Forelimb muscle (tissue), 1 donor: ENCODE measurements around the gene FHAD1. TPM values are rescaled to one million over a fixed set of nuclear protein-coding genes. Genes with fewer than 3 reads are reported as not detected.
A peak's percentile ranks its signal among the peaks of the same experiment; 100 is the strongest.

Experiments
- DNase-seq: peaks from one replicate; pipeline ENCODE4 v3.0.0-alpha.2; 2013; ENCODE audit warnings: low read depth
- polyA plus RNA-seq: library from polyadenylated mRNA; unstranded; fragments of 120-200 nt; gene quantifications from one replicate; pipeline ENCODE4 v1.2.1, GENCODE V29; 2013; ENCODE audit not compliant: insufficient read length

Gene FHAD1
- polyA plus RNA-seq: 1.9 TPM

DNA sequence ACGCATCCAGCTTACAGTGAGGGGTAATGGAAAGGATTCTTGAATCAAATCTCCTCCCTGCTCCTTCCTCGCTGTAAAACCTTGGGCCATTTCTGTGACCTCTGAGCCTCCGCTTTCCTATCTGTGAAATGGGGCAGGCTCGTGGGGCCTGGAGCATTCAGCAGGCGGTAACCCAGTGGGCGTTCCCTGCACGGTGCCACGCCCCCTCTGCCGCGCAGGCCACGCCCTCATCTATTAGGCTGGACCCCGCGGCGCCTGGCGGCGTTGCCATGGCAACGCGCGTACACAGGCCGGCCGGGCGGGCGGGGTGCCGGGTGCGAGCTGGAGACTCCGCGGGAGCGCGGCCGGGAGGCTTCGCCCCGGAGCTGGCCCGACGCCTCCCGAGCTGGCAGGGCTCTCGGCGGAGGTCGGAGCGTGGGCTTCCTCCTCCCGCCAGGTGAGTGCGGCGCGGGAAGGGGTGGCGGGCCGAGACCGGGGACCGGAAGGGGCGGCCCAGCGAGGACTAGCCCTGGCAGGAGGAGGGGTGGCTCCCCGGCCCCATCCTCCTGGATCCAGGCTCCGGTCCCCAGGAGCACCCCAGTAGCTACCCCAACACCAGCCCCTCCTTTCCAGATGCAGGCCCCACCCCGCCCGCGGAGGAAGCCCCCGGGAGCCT, at the start of gene FHAD1:
FHAD1 (plus strand) TSS at position 264 of the 655 bp plus-strand sequence. CDS start 4,562 bp downstream, outside the sequence.
- no peak for DNase-seq

DNA sequence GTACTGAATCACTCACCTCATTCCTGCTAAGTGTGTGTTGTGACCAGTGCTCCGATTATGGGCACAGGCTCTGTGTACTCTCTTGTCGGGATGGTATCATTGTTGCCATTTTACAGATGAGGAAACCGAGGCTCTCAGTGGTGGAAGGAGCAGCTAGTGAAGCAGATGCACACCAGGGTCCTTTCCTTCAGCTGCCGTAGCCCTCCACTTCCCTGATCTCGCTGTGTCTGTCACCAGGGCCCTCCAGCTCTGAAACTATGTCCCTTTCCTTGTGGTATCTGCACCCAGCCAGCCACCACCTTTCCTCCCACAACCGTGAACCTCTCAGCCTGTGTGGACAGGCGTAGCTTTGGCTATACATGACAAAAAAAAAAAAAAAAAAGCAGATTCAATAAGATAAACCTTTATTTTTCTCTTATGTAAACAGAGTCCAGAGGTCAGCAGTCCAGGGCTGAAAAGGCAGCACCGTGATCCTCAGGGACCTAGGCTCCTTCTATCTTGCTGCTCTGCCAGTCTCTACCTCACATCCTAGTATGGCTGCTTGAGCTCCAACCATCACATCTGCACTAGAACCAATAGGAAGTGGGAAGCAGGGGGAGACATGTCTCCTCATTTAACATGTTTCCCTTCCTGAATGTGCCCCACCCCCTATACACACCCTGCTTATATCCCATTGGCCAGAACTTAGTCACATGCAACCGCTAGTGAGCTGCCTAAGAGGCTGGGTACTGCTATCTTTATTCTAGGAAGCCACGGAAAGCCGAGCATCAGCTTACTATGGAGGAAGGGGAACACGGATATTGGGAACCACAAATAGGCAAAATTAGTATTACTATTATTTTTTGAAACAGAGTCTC, 49.2 kb upstream of the FHAD1 start:
- DNase-seq: no peak

DNA sequence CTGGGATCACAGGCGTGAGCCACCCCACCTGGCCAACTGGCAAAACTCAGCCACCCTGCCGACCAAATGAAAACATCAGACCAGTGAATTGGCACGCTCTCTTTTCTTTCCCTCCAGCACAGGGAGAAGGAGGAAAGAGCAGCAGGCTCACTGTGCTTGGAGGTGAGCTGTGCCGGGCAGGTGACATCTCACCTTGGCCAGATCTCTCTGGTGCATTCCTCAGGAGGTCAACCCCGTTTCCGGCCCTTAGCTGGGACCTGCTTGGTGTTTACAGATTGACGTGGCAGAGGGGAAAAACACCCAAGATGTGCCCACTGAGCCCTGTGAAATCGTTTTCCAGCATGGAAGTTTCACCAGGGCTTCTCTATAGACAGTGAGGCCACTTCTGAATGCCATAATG, 48.3 kb upstream of the FHAD1 start:
- DNase-seq: no peak

DNA sequence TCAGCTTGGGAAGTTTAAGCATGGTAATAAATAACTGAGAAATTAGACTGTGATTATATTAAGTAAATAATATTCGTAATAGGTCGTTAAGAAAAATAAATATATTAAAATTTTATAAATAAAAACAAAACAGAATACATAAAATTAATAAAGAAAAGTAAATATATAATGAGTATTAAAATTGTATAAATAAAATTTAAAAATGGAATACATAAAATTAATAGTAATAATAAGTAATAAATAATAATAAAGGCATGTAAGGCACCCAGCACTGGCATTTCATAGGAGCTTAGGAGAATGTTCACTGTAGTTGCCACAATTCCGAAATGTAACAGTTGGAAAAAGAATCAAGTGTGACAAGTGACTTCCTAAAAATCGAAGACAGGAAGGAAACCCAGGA, 45.8 kb upstream of the FHAD1 start:
- DNase-seq: no peak

DNA sequence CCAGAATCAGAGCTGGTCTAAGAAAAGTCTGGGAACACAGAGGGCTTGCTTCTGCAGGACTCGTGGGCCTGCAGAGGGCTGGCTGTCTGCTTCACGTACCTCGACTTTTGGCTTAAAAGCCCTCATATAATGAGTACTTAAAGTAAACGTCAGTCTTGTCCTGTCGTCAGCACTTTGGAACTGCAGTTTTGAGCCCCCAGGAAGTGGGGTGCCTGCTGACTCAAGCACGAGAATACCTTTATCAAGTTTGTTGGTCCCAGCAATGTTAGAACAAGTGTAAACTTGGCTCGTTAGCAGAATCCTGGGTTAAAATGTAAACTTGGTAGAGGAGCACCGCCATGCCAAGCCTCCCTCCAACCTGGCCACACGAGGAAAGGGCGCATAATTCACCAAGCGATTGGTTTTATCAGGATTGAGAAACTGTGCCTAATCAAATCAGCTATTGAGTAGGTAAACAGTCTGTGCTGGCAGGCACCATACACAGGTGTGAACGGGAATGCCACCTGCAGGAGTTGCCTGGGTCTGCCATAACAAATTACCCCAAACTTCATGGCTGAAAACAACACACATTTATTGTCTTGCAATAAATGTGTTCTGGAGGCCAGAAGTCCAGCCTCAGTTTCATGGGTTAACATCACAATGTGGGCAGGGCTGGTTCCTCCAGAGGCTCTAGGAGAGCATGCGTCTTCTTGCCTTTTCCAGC, 45.0 kb upstream of the FHAD1 start:
- no peak for DNase-seq

DNA sequence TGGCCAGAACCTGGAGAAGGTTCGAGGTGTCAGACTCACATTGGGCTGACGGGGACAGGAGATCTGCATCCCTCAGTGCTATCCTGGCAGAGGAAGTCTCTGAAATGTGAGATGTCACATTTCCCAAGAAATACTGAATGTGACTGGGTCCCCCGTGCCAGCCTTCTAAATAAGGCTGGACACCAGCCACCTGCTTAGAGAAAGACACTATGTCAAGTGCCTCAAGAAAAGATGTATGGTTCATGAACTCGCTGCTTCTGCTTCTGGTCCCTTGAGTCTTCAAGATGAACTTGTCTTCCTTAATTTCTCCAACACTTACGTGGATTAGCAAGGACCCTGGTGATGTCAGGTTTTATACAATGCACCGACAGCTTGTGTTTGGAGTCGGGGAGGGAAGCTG, 42.1 kb upstream of the FHAD1 start:
- no peak for DNase-seq

DNA sequence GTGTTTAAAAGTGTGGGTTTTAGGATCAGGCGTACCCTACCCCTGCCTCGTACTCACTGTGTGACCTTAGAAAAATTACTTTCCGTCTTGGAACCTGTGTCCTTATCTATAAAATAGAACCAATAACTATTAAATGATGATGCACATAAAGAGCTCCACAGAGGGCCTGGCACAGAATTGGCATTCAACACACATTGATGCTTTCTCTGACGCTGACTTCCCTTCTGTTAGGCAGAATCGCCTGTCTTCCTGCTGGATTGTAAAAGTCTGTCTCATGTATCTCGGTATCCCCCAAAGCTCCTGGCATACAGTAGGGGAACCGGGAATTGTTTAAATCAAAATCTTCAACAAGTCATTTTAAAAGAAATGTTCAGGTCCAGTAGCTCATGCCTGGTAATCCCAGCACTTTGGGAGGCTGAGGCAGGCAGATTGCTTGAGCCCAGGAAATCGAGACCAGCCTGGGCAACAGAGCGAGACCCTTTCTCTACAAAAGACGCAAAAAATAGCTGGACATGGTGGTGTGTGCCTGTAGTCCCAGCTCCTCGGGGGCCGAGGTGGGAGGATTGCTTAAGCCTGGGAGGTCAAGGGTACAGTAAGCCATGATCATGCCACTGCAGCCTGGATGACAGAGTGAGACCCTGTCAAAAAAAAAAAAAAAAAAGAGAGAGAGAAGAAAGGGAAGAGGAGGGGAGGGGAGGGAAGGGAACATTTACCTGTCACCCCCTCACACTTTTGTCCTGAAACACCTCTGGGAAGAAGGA, 41.3 kb upstream of the FHAD1 start:
- DNase-seq: no peak

DNA sequence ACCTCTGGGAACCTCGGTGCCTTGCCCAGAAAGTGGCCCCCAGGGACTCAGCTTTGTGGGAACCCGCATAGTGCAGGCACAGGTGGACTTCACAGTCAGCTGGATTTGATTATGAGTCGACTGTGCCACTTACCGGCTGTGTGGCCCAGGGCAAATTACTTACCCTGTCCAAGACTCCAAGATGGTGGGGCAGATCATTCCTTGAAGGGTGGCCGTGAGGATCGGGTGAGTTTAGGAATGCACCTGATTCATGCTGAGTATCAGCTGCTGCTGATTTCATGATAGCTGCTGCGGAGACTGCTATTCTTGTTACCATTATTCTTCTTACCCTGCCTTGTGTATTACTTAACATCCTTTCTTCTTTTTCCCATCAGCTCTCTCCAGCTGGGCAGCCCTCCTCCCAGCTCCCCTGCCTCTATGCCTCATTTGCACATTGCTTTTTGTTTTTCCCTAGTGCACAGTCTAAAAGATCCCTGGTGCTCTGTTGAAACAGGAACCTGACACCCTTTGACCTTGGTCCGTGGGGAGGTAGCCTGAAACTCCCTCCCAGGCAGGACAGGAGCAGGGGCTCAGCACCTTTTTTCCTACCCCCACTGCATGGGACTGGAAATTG, 40.5 kb upstream of the FHAD1 start:
- no peak for DNase-seq

DNA sequence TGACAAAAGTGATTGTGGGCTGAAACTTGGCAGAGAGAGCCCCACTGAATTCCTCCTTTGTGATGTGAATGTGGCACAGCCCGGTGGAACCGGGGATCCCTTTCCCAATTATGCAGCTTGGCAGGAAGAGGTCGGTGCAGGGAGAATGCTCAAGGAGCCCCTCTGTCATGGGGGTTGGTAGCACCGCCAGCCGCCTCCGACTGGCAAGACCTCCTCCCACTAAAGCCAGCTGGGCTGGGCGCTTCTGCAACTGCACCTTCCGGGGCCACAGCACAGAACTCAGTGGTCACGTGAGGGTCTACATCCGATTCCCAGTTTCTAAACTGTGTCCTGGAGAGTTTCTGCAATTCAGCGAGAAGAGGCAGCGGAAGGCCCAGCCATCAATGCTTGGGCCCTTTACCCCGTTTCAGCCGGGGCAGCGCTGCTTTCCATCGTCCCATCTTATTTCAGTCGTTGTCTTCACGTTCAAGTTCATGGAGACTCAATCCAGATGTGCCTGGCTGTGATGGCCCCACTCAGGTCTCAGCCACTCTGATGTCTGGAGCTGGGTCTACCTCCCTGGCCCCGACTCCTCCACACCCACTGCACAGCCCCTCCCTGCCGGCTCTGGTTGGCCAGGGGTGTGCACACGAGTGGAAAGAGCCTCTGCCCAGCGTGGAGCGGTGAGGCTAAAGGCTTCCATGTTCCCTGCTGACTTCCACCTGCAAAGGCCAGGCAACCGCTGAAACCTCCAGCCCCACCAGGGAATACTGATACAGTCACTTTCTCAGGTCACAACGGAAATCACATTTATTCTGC, 39.8 kb upstream of the FHAD1 start:
- DNase-seq: no peak

DNA sequence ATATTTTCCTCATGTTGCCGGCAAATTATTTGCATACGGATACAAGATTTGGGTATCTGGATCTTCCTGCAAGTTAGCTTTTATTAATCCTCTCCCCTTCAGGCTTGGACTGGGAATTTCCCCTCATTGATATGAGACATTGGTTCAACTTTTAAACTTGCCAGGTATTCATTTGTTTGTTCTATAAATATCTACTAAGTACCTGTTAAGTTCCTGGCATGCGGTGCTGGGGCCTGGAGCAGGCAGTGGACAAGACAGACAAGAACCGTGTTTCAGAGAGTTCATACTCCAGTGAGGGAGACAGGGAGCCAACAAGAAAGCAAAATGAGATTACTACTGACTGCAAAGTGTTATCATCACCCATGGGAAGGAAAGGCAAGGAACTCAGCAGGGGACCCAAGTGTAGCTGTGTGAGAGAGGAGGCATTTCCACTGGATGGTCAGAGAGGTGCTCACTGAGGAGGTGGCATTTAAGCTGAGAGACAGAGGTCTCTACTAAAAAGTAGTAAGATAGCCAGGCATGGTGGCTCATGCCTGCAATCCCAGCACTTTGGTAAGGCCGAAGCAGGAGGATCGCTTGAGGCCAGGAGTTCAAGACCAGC, 39.1 kb upstream of the FHAD1 start:
- no peak for DNase-seq

DNA sequence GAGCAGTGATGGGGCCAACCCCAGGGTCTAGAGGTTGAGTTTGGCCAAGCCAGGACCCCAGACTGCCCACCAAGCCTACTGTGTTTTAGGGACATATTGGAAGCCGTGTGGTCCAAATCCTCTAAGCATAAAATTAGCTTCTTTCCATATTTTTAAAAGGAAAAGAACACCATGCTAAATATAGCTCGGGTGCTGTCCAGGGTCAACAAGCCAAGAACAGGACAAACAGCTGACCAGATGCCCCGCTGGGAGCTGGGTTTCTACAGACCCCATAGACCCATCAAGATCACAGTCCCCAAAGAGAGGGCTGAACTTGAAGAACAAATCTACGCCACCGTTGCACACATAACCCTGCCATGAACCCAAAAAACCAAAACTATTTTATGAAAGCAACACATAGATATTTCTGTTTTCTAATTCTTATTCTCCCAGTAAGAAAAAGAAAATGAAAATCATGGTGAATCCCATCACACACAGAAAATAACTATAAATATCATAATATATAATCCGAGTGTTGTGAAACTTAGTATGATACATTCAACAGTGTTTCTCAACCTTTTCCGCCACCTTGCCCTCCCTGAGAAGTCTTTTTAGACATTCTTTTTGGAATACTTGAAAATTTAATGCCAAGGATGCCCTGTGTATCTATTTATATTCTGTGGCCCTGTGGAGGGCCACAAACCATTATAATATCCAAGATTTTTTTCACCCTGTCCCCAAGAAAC, 36.2 kb upstream of the FHAD1 start:
- no peak for DNase-seq

DNA sequence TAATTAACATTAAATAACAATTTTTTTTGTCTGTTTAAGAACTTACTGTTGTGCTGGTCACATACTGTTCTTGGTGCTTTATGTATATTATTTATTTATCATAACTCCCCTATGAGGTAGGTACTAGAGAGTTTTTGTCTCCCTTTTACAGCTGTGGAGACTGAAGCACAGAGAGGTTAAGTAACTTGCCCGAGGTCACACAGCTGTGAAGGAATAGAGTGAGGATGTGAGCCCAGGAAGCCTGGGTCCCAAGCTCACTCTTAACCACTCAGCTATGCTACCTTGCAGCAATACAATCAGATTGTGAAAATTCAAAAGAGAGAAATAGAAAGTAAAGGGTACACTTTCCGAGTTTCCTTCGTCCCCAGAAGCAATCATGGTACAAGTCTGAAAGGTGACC, 35.6 kb upstream of the FHAD1 start:
- DNase-seq: no peak

DNA sequence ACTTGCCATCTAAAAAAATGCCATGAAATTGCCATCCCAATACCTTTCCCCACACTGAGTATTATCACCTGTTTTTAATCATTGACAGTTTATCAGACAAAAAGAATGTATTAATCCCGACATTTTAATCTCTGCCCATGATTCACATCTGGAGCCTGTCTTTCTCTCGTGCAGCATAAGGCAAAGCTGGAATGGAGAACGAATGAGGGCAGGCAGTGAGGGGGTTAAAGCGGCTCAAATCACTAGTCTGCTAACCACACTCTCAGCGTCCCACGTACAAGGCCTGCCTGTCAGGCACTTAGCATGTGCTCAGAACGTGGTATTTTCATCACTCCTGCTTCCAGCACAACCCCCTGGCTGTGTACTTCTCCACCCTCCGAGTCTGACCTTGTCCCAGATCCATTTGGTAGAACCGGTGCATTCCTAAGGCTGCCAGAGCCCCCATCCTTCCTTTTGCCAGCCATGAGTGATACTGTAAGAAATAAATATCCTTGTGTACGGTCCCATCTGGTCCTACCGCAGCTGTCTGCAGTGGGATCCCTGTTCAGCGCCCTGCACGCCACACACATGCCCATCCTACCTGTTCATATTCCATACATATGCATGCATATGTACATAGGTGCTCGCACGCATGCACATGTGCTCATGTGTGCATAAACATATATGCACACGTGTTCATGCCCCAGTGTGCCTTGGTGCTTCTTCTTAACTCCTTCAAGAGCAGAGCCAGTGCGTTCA, 34.6 kb upstream of the FHAD1 start:
- DNase-seq: no peak

DNA sequence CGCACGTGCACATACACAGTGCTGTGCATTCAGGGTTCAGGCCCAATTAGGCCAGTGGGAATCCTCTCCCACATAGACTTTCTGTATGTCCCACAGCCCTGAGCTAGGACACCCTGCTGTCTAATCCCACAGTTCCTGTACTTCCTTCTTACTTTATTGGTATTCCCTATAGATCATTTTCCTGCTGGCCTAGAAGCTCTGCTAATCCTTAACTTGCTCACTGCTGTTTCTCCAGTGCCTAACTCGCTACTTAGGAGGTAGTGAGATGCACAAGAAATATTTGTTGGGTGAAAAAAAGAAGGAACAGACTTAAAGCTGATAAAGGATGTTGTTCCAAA, 34.1 kb upstream of the FHAD1 start:
- no peak for DNase-seq

DNA sequence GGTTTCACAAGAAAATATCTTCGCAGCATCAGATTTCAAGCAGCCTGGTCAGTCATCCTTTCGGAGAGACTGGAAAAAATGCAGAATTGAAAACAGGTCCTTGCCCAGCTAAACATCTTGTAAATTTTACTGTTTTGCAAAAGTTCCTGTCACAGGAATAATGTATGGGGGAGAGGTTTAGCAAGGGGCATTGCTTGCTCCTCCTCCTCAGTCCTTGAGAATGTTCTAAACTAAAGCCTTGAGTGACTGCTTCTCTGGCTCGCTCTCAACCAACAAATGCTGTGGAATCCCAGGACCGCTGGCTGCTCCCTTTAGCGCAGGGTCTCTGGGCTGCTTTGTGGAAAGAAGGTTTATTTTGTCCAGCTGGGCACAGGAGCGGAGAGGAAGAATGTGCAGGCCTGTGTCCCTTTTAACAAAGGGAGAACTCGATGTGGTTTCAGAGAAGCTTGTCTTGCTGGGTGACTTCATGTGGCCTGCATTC, 33.6 kb upstream of the FHAD1 start:
- DNase-seq: no peak

DNA sequence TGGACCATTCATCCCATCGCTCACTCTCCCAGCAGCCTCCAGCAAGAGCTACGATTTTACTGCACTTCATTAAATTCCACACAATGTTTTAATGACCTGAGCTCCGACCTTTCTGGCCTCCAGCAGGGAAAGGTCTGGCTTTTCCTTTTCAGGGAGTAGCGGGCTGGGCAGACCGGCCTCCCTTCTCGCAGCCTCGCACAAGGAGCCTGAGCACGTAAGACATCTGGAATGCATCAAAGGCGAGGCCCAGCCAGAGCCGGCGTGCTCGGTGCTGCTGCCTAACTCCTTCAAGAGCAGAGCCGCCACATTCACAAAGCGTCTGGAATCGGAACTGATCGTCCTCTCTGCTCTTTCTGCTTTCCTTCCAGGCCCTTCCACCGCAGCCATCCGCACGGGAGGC, 32.5 kb upstream of the FHAD1 start:
- DNase-seq: peak; percentile 62

DNA sequence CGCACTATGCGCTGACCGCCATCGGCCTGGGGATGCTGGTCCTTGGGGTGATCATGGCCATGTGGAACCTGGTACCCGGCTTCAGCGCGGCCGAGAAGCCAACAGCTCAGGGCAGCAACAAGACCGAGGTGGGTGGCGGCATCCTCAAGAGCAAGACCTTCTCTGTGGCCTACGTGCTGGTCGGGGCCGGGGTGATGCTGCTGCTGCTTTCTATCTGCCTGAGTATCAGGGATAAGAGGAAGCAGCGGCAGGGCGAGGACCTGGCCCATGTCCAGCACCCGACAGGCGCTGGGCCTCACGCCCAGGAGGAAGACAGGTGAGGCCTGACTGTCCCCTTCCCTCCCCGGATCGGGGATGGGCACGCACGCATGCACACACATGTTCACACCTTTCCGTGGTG, 31.9 kb upstream of the FHAD1 start:
- no peak for DNase-seq

DNA sequence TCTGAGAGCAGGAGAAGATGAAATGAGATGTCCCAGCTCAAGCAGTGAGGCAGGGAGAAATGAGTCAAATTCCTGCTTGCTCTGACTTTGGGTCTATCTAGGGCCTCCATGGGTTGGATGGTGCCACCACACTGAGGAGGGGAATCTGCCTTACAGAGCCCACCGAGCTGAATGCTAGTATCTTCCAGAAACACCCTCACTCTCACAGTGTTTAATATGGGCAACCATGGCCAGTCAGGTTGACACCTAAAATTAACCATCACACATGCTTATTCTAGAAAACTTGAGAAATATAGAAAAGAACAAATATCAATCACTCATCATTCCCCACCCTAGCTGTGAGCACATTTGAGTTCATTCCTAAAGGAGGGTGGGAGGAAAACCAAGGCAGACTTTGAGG, 29.4 kb upstream of the FHAD1 start:
- DNase-seq: no peak
